Islet precursor cell (in vitro differentiated cells): ENCODE results near the gene ENTPD8.
A peak's percentile ranks its signal among the peaks of the same experiment; 100 is the strongest.
"Not testable (repeated sequence)": the region's sequence is repeated elsewhere in the genome, so short reads cannot be mapped to it uniquely, and the experiment has no call there.

Source experiments
- DNase-seq: peaks from one replicate; pipeline ENCODE4 v3.0.0-alpha.2; 2018

Gene ENTPD8

DNA sequence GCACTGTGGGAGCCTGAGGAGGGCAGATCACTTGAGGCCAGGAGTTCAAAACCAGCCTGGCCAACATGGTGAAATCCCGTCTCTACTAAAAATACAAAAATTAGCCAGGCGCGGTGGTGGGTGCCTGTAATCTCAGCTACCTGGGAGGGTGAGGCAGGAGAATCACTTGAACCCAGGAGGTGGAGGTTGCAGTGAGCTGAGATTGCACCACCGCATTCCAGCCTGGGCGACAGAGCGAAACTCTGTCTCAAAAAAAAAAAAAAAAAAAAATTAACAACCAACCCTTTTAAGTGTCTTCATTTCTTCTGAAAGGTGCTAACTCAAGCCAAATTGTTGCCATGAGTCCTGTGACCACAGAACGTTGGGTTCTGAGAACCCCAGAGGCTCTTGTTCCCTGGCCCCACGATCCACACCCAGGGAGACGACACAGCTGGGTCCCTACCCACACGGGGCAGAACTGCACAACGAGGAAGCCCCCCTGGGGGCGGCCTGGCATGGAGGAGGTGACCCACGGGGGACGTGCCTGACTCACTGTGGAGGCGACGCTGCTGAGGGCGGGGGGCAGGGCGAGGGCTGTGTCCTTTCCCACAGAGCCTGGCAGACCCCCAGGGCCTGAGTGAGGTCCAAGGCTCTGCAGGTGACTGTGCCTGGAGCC lies 30.8 kb downstream of the ENTPD8 start:
- not testable (repeated sequence) for DNase-seq

DNA sequence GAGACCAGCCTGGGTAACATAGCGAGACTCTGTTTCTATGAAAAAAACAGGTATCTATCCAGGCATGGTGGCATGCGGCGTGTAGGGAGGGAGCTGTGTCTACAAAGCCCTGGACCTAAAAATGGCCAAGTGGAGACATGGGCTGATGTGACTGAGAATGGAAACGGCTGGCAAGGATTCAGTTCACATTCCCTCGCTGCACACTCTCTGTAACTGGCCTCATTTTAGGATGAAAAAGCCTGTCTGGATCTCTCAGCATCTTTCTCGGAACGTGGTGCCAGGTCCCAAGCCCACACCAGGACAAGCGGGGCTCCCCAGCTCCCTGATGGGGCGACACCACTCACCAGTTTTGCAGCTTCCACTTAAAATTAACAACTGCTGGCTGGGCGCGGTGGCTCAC lies 31.6 kb downstream of the ENTPD8 start:
- DNase-seq: no peak

DNA sequence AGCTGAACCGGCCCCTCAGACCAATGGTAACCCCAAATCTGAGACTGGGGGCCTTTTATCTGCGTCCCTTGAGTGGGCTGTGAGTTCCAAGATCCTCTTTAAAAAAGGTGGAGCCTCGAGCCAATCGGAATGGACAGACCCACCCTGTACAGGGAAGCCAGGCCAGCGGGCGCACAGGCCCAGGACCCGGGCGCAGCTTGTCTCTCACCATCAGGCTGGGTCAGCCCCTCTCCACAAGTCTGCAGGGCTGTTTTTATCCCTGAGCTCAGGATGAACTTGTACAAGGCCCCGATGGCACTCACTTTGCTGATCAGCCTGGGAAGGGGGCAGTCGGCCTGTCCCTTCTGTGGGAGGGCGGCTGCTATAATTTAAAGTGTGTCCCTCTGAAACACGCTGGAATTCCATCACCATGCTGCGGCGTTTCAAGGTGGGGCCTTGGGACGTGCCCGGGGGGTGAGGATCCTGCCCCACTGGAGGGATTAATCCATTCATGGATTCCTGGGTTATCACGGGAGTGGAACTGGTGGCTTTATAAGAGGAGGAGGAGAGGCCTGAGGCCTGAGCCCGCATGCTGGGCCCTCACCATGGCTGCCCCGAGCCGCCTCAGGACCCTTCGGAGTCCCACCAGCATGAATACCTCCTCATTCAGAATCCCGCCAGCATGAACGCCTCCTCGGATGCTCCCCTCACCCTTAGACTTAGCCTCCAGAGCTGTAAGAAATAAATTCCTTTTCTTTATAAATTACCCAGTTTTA lies 32.3 kb downstream of the ENTPD8 start:
- DNase-seq: no peak

DNA sequence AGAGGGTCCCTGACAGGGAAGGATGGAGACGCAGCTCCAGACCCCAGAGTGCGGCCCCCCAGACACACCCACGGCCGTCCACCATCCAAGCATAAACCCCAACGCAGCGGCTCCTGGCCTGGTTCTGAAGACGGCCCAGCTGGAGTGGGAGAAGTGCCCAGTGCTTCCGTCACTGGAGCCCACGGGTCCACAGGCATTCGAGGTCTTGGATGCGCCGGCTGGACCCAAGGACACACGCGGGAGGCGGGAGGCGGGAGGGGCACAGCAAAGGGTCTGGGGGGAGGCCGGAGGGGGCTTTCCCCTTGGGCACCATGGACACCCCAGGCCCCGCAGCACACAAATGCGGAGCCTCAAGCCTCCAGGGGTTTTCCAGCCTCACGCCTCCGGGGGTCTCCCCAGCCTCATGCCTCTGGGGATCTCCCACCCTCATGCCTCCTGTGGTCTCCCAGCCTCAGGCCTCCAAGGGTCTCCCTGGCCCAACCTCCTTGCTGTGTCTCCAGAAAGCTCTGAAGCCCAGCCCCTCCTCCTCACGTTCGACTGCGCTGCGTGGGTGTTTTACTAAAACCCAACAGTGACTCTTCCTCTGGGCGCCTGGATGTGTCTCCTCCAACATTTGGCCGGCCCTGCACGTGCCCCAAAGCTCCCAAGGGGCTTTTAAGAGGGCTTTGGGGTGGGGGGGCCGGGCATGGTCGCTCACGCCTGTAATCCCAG lies 33.4 kb downstream of the ENTPD8 start:
- DNase-seq: no peak

DNA sequence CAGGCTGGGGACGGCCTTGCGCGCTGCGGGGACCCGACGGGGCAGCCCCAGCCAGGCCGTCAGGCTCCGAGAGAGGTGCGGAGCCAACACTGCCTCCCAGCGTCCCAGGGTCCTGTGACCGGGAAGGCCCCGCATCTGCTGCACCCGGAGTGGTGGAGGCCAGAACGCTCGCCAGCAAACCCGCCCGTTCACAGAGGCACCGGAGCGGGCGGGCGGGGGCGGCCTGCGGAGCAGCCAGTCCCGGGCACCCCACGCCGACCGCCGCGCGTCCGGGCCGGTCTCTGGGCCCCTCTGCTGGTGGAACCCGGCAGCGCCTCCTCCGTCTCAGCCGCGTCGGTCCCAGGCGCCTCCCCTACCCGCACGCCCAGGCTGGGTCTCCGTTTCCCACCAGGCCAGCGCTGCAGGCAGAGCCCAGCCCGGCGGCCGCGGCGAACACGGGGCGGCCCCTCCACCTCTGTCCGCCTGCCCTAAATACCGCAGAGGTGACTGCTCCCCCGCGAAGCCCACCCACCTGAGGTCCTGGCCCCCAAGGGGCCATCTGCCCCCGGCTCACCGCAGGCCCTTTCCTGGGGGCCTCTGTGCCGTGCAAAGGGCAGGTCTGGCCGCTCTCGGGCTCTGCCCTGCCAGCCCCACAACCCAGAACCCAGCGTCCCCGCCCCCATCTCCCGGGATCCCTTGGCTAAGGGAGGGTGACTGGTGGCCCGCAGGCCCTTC lies 34.1 kb downstream of the ENTPD8 start:
- DNase-seq: peak; percentile 88

DNA sequence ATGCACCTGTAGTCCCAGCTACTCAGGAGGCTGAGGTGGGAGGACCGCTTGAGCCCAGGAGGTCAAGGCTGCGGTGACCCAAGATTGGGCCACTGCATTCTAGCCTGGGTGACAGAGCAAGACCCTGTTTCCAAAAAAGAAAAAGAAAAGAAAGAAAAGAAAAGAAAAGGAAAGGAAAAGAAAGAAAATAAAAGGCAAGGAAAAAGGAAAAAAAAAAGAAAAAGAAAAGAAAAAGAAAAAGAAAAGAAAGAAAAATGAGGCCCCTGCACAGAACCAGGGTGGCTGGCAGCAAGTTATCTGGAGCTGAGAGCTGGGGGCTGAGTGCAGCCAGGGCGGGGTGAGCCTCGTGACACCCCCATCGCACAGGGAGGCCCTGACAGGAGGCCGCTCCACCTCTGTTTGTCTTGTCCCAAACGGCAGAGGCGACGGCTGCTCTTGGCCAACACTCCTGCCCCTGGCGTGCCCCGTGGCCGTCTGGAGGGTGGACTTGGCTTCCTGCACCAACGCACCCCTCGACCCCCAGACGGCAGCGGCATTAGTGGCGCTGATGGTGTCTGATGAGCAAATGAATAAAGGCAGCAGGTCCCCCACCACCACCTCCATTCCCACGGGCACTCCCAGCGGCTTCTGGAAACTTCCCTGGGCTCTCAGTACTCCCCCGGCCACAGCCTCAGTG lies 34.9 kb downstream of the ENTPD8 start:
- no peak for DNase-seq

DNA sequence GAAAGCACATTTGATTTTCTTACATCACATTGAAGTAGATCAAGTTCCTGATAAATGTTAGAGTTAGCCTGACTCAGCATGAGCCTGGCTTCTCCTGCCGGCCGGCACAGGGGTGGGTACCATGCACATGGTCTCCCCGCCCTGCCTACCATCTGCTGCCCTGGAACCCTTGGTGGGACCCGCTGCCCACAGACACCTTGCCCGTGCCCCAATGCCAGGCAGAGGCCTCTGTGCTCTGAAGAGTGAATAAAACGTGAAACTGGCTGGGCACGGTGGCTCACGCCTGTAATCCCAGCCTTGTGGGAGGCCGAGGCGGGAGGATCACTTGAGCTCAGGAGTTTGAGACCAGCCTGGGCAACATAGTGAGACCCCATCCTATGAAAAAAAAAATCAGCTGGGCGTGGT lies 35.5 kb downstream of the ENTPD8 start:
- no peak for DNase-seq

DNA sequence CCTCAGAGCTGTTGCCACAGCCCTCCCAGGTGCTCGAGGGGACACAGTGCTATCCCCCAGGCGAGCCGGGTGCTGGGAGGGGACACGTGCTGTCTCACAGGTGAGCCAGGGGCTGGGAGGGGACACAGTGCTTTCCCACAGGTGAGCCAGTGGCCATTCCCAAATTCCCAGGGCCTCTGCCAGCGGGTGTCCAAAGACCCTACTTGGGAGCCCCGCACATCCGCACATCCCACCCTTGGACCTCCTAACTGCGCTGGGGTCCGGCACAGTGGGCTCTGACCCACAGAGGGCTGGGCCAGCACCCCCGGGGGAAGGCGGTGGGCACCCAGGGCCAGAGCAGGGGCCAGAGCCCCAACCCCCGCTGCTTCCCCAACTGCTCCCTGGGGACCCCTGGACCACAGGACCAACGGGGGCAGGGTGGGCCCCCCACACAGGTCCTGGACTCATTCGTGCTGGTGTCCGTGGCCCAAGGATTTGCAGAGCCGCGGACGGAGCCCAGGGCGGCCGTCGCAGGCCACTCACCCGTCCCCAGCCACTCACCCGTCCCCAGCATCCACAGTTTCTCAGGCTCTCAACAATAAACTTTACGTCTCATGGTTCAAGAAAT lies 36.1 kb downstream of the ENTPD8 start:
- no peak for DNase-seq

DNA sequence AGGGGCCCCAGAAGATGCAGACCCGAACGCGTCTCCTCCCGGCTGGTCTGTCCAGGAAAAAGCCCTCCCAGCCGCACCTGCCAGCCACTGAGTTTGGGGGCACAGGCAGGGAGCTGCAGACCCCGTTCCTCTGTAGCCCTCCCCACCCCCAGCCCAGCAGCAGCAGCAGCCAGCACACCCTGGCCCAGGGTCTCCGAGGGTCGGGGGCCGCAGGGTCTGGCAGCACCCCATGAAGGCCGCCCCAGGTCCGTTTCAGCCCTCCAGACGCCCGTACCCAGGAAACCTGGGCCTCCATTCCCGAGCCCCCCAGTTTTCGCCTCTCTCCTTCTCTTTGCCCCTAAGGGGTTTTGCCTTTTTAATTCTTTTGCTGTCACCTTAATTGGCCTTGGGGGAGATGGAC lies 37.9 kb downstream of the ENTPD8 start:
- no peak for DNase-seq

DNA sequence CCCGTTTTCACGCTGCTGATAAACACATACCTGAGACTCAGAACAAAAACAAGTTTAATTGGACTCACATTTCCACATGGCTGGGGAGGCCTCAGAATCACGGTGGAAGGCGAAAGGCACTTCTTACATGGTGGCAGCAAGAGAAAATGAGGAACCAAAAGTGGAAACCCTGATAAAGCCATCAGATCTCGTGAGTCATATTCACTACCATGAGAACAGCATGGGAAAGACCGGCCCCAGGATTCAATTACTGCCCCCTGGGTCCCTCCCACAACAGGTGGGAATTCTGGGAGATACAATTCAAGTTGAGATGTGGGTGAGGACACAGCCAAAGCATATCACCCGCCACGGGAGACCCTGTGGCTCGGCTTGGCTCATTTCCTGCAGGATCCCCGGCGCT lies 38.4 kb downstream of the ENTPD8 start:
- DNase-seq: no peak

DNA sequence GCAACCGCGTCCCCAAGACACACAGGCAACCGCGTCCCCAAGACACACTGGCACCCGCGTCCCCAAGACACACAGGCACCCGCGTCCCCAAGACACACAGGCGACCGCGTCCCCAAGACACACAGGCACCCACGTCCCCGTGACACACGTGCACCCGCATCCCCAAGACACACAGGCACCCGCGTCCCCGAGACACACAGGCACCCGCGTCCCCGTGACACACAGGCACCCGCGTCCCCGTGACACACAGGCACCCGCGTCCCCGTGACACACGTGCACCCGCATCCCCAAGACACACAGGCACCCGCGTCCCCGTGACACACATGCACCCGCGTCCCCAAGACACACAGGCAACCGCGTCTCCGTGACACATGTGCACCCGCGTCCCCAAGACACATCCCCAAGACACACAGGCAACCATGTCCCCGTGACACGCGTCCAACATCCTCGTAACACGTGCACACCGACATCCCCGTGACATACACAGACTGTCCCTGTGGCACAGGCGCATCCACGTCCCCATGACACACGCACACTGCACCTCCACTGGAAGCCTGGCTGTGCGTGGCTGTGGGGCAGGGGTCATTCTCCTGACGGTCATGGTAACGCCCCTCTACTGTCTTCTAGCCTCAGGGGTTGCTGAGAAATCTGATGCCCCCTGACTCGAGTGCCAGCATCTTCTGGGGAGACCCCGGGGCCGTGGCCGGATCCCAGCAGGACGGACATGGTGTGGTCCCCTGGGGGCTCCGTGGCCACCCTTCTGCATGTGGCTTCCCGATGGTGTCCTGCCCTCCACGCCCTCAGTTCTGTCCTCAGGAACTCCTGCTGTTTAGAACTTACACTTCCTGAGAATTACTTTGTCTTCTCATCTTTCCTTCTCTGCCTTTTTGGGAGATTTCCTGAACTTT lies 42.3 kb downstream of the ENTPD8 start:
- no peak for DNase-seq

DNA sequence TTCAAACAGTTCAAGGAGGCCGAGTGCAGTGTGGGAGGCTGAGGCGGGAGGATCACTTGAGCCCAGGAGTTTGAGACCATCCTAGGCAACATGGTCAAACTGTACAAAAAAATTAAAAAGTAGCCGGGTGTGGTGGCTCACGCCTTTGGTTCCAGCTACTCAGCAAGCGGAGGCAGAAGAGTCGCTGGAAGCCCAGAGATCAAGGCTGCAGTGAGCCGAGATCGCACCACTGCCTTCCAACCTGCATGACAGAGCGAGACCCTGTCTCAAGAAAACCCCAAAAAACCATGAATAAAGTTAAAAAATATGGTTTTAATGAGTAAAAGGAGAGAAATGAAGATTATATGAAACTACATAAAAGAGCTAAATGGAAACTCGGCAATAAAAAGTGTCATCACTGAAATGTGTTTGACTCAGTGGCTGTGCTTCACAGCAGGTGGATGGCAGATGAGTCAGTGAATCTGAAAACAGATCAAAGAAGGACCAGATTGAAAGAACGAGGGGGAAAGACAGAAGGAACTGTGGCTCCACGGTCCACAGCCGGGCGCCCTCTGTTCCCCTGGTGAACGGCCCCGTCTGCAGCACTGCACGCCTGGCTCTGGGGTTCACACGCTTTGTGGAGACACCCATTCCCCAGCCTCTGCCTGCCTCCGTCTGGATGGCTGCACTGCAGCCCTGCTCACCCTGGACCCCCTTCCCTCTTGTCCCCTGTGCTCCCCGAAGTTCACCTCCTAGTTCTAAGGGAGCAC lies 43.3 kb downstream of the ENTPD8 start:
- DNase-seq: no peak

DNA sequence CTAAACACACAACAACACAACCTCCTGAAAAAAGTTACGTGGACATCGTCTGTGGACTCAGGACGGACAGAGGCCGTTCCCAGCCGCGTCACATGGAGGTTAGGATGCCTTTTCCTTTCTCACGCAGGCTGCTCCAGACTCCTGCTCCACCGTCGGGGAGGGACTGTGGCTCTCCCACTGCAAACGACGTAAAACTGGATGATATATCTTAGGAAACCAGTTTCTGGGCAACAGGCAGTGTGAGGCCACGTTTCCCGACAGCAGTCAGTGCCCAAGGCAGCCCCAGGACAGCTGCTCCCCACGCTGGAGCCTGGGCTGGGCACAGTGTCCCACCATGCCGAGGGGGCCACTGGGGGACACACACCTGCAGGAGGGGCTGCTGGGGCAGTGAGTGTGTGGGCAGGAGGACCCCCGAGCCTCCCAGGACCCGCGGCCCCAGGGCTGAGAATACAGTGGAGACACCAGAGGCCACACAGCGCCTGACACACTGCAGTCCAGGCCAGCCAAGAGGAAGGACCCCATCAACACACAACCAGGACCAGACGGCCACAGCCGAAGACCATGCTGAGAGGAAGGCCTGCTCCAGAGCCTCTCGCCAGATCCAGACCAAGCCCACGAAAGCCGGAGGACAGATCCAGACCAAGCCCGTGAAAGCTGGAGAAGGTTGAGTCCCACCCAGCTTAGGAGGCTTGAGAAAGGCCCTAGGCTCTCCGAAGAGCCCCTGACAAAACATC lies 44.4 kb downstream of the ENTPD8 start:
- no peak for DNase-seq

DNA sequence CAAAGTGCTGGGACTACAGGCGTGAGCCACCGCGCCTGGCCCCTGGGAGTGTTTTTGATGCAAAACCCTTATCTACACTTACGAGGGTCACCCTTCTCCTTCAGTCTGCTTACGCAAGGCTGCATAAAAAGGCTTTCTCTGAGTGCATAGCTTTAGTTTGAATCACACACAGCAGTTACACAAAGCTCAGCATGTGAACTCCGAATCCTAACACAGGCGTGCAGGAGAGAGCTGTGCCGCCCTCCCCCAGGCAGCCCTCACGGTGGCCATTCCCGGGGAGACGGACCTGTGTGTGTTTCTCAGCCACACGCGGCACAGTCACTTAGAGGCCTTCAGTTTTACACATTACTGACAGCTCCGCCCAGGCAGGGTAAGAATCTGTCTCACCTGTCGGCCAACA lies 44.9 kb downstream of the ENTPD8 start:
- DNase-seq: no peak

DNA sequence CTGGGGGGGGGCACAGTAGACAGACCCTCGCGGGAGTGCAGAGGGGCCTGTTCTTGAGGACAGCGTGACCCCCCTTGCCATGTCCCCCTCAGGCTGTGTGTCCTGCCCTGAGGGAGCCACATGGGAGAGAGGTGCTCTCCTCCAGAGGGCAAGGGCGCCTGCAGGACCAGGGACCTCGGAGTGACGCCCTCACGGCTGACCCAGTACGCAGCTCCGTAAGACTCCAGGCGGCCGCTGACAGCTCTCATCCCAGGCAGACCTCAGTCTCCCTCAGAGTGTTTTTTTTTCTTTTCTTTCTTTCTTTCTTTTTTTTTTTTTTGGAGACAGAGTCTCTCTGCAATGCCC lies 45.5 kb downstream of the ENTPD8 start:
- no peak for DNase-seq

DNA sequence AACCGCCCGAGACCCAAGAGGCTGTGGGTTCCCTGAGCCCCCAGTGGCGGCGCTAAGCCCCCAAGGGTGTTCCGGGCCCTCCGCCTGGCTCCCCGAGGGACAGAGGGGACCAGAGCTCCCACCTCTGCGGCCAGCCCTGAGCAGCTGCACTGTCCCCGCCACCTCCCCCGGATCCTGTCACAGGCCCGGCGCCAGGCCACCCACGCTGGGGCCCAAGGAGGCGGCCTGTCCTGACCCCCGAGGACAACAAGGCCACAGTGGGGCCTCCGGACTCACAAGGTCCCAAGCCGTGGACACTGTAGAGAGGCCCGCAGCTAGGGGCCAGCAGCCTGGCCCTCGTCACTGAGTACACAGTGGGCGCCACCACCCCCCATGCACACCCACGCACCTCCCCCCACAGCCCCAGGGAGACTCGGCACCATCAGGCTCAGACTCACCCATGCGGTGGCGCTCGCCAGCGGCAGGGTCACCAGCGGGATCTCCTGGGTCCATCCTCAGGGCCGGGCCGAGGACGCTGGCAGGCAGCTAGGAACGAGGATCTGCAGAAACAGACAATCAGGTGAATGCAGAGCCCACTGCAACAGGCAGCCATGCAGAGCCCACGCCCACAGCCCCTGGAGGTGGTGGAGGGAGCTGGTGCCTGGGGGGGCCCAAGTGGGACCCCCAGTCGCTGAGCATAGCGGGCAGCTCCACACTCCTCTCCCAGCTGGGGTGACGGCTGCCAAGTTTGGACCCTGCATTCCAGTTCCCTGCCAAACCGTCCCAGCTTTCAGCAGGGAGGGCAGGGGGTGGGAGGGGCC lies 46.1 kb downstream of the ENTPD8 start:
- no peak for DNase-seq

DNA sequence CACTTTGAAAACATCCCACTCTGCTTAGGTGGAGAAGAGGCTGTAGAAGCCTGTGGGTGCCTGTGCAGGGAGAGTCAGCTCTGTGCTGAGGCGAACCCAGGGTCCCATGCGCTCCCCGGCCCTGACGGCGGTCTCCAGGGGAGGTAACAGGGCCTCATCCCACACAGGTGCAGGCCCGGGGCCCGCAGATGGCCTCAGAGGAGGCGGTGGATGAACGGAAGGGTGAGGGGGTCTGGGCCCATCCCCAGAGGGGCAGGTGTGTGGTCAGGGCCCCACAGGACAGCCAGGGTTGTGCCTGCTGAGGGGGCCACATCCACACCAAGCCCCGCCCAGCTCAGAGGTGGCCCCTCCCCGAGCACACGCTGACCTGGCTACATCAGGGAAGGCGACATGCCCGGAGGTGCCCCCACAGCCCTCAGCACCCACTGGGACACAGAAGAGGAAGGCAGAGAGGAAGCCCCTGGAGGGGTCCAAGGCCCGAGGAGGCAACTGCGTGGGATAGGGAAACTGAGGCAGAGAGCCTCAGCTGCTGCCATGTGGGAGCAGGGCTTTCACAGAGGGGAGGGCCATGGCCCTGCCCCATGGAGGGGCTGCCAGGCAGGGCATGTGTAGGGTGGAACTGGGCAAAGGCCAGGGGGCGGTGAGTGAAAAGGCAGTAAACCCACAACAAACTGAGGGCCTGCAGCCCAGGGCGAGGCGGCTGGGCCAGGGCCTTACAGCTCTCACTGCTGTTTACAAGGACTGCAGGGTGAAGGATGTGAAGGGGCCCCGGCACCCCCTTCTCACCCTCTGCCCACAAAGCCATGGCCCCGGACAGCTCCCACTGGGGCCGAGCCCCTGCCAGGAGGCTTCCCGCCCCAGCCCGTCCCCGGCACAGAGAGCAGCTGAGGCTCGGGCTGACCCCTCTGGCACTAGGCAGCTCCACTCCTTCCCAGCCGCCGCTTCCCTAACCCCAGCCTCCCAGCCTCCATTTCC lies 47.7 kb downstream of the ENTPD8 start:
- no peak for DNase-seq
